ENCODE results near the gene GALNT10. TPM values are rescaled to one million over a fixed set of nuclear protein-coding genes. Genes with fewer than 3 reads are reported as not detected.

GALNT10 gene
- total RNA-seq, 1 donor from 2014 or later = 57.6 TPM

GRCh38 chr5:154248691-154249090 lies 58.2 kb downstream of the GALNT10 start:
- intact Hi-C loops (cut with DNase I) = no loop called here
- Histone ChIP-seq H3K27me3 (ENCODE audit: low read depth) (no peaks in the 10 kb centered on the region), H3K9me3 (no peaks in the 10 kb centered on the region), H3K36me3 (no peaks in the 10 kb centered on the region), H3K4me3 (no peak overlapping the region), H3K27ac (no peak overlapping the region), H3K4me1 (peaks cover 3% of the 10 kb centered on the region)
- ATAC-seq (no peak), DNase-seq (no peak)
- TF ChIP-seq, protein P1, sequence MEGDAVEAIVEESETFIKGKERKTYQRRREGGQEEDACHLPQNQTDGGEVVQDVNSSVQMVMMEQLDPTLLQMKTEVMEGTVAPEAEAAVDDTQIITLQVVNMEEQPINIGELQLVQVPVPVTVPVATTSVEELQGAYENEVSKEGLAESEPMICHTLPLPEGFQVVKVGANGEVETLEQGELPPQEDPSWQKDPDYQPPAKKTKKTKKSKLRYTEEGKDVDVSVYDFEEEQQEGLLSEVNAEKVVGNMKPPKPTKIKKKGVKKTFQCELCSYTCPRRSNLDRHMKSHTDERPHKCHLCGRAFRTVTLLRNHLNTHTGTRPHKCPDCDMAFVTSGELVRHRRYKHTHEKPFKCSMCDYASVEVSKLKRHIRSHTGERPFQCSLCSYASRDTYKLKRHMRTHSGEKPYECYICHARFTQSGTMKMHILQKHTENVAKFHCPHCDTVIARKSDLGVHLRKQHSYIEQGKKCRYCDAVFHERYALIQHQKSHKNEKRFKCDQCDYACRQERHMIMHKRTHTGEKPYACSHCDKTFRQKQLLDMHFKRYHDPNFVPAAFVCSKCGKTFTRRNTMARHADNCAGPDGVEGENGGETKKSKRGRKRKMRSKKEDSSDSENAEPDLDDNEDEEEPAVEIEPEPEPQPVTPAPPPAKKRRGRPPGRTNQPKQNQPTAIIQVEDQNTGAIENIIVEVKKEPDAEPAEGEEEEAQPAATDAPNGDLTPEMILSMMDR (IDR thresholded peaks at IDR 0.05) = no peak

GRCh38 chr5:154249826-154250225 lies 59.3 kb downstream of the GALNT10 start:
- H3K4me3 ChIP-seq = no peak overlapping the region
- TF ChIP-seq, protein P1 (IDR thresholded peaks at IDR 0.05) = no peak
- no peak for ATAC-seq
- H3K27ac ChIP-seq = no peak overlapping the region
- intact Hi-C loops (cut with DNase I) = no loop called here
- H3K9me3 ChIP-seq = no peaks in the 10 kb centered on the region
- DNase-seq = no peak
- H3K27me3 ChIP-seq (ENCODE audit: low read depth) = no peaks in the 10 kb centered on the region
- H3K4me1 ChIP-seq = no peaks in the 10 kb centered on the region
- no peaks in the 10 kb centered on the region for H3K36me3 ChIP-seq

GRCh38 chr5:154251529-154251928 lies 61.0 kb downstream of the GALNT10 start:
- no peak overlapping the region for H3K27ac ChIP-seq
- no peaks in the 10 kb centered on the region for H3K4me1 ChIP-seq
- no peaks in the 10 kb centered on the region for H3K9me3 ChIP-seq
- ATAC-seq = no peak
- H3K36me3 ChIP-seq = no peaks in the 10 kb centered on the region
- H3K27me3 ChIP-seq (ENCODE audit: low read depth) = no peaks in the 10 kb centered on the region
- TF ChIP-seq, protein P1 (IDR thresholded peaks at IDR 0.05) = no peak
- no peak for DNase-seq
- intact Hi-C loops (cut with DNase I) = no loop called here
- H3K4me3 ChIP-seq = no peak overlapping the region

DNA sequence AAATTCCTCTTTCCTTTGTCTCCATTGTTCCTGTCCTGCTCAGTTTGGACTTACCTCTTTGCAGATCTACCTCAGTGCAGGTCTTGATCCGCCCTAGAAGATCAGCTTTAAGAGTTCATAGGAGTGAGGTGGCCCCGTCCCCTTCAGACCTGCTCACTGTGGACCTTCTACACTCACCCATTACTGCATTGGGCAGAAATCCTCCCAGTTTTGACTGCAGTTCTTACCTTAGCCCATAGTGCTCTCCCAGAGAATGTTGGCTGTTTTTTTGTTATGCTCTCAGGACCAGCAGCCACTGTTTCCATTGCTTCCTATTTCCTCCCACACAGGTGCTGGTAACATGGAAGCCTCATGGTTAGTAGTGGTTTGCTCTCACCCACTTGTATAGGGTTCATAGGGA lies 63.3 kb downstream of the GALNT10 start:
- Histone ChIP-seq H3K9me3 (no peaks in the 10 kb centered on the region), H3K27me3 (ENCODE audit: low read depth) (no peaks in the 10 kb centered on the region), H3K36me3 (no peaks in the 10 kb centered on the region), H3K27ac (no peak overlapping the region), H3K4me3 (no peak overlapping the region), H3K4me1 (no peaks in the 10 kb centered on the region)
- ATAC-seq (no peak), DNase-seq (no peak)
- intact Hi-C loops (cut with DNase I) = no loop called here
- TF ChIP-seq, protein P1 (IDR thresholded peaks at IDR 0.05) = no peak

DNA sequence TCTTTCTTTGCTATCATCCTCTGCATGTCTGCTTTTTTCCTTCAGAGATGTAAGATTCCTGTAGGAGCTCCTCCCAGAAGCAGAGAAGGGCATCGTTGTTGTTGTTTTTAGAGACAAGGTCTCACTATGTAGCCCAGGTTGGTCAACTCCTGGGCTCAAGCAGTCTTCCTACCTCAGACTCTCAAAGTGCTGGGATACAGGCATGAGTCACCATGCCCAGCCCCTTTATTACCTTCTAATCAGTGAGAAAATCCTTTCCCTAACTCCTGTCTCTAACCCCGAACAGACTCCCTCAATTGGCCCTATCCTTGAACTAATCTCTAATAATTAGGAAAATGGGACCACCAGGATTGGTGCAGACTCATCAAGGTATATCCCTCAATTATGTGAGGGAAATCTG lies 64.4 kb downstream of the GALNT10 start:
- Histone ChIP-seq H3K36me3 (no peaks in the 10 kb centered on the region), H3K27ac (no peak overlapping the region), H3K27me3 (ENCODE audit: low read depth) (no peaks in the 10 kb centered on the region), H3K4me1 (no peaks in the 10 kb centered on the region), H3K4me3 (no peak overlapping the region), H3K9me3 (no peaks in the 10 kb centered on the region)
- DNase-seq (no peak), ATAC-seq (no peak)
- TF ChIP-seq, protein P1 (IDR thresholded peaks at IDR 0.05) = no peak
- intact Hi-C loops (cut with DNase I) = no loop called here

- no peak overlapping the region for H3K4me3 ChIP-seq
- ATAC-seq (no peak), DNase-seq (no peak)
- H3K36me3 ChIP-seq = no peaks in the 10 kb centered on the region
- H3K27ac ChIP-seq = no peak overlapping the region
- intact Hi-C loops (cut with DNase I) = no loop called here
- H3K9me3 ChIP-seq = no peaks in the 10 kb centered on the region
- no peaks in the 10 kb centered on the region for H3K27me3 ChIP-seq (ENCODE audit: low read depth)
- no peaks in the 10 kb centered on the region for H3K4me1 ChIP-seq
- TF ChIP-seq, protein P1 (IDR thresholded peaks at IDR 0.05) = no peak
Observed at GRCh38 chr5:154257046-154257445, 66.5 kb downstream of the GALNT10 start.

Measured in lower lobe of right lung (tissue), 2 donors.